Hepatic stellate cell (primary cell): ENCODE results near the gene TUT4.

Experiments used
- DNase-seq: peaks from one replicate; pipeline ENCODE4 v3.0.0; 2011; ENCODE audit warnings: low spot score

TUT4 gene

DNA sequence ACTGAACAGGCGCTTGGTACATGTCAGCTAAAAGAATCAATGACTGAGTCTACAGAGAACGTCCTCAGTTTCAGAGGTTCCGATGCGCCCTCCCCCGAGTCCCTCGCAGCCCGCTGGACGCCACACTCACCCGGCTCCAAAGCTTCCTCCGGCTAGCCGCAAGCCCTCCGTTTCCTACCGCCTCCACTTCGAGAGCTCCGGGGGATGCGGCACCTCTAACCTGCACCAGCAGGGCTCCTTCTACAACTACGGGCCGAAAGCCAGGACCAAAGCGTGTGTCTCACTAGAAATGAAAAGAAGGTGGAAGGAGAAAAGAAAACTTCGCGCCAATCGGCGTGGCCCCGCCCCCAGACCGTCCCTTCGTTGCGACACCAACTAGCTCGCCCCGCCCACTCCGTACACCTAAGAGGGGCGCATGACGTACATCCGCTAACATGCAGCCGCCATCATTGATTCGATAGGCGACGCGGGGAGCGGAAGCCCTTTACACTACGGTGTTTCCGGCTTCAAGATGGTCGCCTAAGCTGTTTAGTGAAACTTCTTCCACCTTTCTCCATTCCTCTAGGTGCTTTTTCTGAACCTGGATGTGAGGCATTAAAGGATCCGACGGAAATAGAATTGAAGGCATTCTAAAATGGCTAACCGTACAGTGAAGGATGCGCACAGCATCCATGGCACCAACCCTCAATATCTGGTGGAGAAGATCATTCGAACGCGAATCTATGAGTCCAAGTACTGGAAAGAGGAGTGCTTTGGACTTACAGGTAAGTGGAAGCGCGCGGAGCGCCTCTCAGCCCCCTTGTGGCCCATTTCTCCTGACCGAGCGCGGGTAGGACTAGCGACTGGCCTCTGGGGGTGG, 148.5 kb downstream of the TUT4 start, which contains the start of the genes ORC1 and PRPF38A:
ORC1 (minus strand) TSS at position 308 of the 859 bp plus-strand sequence. CDS start 2,200 bp downstream, outside the sequence.
PRPF38A (plus strand) TSS at position 487 of the 859 bp plus-strand sequence; CDS start at position 635, 148 bp downstream.
- peak; percentile 95 for DNase-seq

DNA sequence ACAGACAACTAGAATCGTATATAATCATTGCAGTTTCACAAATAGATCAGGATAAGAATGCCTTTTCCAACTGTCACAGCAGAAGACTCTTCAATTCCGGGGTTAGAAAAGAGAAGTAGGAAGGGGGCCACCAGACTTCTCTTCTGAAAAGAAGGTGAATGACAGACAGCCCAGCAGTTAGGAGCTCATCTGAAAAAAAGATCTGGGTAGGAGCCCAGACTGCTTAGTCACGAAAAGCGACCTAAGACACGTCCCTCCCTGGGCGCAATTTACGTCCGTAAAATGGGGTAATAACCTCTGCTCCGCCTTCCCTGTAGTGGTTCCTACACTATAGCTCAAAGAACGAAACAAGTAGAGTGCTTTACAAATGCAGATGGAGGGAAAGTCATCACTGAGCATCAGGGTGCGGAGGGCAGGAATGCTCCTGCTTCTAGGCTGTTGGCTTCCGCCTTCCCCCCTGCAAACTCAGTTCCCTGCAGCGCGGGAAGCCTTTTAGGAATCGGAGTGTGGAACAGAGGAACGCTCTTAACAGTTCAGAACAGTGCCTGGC, 149.3 kb downstream of the TUT4 start:
- peak; percentile 68 for DNase-seq

DNA sequence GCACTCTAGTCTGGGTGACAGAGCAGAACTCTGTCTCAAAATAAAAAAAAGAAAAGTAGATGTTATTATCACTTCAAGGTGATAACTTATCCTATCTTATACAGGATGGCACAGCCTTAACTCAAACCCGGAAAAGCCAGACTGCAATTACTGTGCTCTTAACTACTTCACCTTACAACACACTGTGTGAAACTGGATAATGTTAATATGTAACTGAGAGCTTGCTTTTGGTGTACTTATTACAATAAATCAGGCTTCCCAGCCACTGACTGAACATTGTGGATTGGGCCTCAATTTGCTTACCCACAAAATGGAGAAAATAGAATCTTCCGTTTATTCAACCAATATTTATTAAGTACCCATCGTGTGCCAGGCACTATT, 150.0 kb downstream of the TUT4 start:
- no peak for DNase-seq

DNA sequence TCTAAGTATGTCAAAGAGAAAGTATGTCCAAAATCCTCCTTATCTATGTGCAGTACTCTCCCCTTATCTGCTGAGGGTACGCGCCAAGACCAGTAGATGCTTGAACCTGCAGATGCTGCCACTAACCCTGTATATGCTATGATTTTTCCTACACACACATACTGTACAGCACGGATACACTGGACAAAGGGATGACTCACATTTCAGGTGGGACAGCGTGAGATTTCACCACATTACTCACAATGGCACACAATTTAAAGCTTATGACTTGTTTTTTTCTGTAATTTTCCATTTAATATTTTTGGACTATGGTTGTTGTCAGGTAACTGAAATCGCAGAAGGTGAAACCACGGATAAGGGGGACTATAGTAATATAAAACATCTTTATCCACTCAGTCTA, 152.8 kb downstream of the TUT4 start:
- no peak for DNase-seq

DNA sequence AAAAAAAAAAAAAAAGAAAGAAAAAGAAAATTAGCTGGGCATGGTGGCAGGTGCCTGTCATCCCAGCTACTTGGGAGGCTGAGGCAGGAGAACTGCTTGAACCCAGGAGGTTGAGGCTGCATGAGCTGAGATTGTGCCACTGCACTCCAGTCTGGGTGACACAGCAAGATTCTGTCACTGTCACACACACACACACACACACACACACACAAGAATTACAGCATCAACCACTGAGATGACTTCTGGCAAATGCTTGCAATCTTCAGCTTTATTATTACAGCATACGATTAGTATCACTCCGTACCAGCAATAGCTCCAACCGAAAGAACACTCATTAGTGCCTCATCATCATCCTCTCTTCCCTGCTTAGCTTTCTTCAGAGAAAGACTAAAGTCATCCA, 153.3 kb downstream of the TUT4 start:
- no peak for DNase-seq

DNA sequence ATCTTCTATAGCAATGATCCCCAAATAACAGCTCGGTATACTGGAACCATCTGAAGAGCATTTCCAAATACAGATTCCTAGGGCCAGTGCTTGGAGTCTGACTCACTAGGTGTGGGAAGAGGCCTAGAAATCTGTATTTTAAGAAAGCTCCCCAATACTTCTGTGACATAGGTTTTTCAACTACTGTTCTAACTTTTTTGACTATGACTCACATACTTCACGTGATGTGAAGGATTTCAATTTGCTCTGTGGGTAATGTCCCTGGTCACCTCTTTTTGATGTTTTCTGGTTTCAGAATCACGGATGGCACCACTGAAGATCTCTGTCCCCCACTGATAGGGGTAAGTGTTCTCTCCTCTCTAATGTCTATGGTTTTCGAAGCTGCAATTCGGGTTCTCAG, 159.7 kb downstream of the TUT4 start:
- DNase-seq, result no peak

DNA sequence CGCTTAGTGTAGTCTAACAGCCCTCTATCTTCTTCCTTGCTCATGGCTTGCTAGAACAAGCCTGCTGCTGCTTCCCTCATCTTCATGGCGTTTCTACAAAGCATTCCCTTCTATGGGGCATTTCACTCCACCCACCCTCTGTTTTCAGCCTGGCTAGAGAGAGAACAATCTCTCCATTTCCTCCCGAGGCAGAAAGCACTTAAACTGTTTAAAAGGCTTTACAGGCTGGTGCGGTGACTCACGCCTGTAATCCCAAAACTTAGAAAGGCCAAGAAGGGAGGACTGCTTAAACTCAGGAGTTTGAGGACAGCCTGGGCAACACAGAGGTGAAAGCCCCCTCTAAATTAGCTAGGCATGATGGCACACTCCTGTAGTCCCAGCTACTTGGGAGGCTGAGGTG, 166.4 kb downstream of the TUT4 start:
- no peak for DNase-seq

DNA sequence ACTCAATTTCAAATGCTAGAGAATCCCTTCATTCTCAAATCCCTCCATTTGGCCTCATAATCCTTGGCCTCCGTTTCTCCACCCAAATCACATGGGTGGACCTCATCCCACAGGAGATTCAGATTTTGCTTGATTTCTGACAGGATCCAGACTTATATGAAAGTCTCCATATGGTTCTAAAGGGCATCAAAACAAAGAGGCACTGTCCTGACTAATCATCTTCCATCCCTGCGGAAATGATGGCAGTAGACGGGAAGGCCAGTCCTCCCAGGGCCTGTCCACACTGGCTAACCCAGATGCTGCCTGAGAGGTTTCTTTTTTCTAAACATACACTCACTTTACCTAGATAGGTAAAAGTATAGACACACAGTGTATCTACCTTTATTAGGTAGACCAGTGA, 167.5 kb downstream of the TUT4 start:
- DNase-seq, result no peak
